GM18870 (cell line): ENCODE results near the gene CASKIN2.

Source experiments
- ATAC-seq: cut with Tn5 transposase; IDR thresholded peaks from one replicate; pipeline ENCODE4 v1.9.1; 2021; ENCODE audit warnings: moderate library complexity; ENCODE audit not compliant: unreplicated experiment

The CASKIN2 gene

DNA sequence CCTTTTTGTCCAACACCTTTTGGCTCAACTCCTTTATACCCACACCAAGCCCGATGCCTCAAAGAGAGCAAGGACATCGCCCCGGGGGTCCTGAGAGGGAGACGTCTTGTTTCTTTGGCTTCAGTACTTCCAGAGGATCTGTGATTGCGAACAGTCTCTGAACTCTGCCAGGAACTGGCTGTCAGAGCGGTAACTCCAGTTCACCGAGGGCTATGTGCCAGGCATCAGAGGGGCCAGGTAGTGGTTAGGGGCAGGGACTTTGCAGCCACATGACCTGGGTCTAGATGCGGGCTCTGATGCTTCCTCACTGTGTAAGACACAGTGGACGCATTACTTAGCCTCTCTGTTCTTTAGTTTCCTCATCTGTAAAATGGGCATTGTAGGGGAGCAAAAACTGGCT lies 31.8 kb upstream of the CASKIN2 start:
- ATAC-seq, result no peak

DNA sequence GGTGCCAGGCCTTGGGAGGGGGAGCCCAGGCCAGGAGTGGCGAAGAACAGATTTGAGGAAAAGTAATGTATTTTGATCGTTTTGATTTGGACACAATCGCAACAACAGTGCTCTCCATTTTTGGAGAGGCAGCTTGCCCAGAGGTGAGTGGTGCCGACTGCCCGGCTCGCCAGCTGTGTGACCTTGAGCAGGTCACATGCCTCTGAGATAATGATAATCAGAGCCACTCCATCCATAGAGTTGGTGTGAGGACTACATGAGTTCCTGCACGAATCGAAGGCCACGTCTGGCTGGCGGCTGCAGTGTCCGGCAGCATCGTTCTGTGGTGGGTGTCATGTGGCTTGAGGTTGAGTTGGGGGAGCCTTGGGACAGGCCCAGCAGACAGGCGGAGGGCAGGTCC lies 30.8 kb upstream of the CASKIN2 start:
- no peak for ATAC-seq

DNA sequence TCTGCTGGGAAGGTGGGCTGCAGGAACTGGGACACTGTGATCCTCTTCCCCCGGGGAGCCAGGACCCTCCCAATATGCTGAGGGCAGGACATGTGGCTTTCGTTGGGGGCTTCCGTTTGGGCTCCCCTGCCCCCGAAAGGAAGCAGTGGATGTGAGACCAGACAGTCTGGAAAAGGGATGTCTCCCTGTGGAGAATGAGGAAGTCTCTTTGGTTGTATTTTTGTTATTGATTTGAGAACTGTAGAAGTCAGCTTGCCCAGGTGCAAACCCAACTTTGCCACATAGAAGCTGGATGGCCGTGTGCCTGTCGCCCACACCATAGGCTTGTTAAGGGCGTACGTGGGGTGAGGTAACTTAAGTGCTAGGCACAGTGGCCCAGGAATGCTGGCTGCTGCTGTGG lies 28.9 kb upstream of the CASKIN2 start:
- no peak for ATAC-seq

DNA sequence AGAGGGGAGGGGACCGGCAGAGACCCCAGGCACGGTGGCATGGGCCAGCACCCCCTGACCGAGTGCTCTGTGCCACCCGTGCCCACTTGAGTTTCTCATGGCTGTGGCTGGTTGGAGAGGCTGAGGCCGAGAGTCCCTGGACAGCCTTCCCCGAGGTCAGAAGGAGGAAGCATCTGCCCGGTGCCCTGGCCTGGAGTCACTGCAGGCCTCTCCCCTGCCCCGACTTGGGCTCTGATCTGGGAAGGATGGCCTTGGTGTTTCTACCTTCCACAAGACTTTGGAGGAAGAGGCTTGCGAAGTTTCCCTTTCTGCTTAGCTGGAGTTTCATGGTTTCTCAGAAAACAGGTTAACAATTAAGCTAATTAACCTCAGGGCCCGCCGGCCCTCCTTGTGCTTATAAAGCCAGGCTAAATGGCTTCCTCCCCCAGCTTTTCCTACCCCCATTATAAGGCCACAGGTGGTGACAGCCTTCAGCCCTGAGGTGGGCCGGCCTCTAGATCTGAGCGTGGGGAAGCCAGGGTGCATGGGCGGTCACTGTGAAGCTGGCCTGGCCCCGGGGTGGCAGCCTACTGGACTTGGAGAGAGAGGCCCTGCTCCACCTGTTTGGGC lies 27.5 kb upstream of the CASKIN2 start:
- ATAC-seq, result no peak

DNA sequence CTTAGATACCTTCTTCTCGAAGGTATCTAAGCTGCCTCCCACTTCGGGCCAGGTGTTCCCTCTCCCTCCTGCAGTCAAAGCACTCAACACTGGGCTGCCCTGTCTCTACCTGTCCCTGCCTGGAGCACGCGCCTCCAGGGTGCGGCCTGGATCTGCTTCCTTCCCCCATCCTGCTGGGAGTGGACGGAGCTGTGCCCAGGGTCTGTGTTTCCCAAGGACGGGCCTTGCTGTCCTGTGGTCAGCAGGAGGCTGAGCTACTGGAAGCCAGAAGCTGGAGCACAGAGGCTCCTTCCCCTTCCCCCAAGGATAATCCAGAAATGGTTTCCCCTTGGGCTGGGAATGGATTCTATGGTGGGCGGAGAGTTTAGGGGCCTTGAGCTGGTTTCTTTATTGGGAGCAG lies 26.9 kb upstream of the CASKIN2 start:
- no peak for ATAC-seq

DNA sequence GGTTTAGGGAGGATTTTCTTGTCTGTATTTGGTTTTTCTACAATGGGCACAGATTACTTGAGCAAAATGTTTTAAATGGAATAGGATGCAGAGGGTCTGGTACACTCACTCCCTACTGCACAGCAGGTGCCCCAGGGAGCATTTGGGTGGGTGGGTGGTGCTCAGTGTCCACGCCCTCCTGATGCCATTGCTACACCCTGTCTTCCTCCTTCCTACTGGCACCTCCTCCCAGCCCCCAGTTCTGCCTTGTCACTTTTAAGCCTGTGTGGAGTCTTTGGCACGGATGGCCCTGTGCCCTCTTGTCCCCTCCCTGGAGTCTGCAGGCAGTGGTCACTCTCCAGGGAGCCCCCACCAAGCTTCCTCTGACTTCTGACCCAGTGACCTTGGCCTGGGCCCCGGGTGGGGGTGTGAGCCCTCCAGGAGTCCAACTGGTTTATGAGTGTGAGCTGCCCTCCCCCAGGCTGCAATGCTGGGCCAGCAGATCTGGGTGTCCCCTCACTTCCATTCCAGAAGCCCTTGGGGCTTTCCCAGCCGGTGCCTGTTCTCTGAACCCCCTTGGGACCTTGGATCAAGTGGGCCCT lies 25.7 kb upstream of the CASKIN2 start:
- no peak for ATAC-seq

DNA sequence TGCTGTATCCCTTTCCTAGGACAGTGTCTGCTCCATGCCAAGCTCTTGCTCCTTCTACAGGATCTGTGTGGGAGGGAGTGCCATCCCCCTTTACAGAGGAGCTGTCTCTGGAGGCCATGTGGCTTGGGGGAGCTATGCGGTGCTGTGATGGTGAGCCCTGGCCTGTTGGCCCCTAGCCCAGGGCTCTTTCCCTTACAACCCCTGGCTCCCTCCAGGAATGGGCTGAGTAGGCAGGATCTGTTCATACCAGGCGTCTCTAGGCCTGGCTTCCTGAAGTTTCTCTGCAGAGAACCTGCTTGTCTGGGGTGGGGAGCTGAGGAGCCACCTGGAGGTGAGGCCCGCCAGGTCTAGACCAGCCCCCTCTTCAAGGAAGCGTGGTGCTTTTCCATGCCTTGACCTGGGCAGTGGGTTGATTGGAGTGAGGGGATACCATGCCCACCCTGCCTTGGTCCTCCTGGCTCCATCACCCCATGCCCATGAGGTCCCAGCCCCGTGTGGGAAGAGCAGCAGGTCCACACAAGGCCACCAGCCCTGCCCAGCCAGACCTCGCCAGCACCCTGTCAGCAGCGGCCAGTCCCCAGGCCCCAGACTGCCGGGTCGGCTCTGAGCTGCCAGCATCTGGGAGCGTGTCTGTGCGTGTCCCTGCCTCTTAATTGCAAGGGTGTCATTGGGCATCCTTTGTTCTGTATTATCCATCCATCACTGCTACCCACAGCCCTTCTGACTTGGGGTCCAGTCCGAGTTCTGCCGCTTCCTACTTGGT lies 24.8 kb upstream of the CASKIN2 start:
- ATAC-seq, result no peak

DNA sequence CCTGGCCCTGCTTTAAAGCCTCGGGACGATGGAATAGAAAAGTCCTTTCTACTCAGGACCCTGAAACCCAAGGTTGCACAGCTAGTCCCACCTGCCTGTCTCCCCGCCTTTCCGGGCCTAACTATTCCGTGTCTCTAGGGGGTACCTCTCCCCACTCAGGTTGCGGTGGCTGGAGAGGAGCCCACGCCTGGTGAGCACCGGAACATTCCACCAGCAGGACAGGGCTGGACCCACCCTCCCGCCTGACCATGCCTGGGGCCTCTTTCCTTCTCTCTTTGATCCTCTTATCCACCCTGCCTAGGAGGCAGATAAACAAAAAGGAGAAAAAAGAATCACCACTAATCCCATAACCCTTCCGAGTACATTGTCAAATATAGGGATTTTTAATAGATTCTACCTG lies 21.0 kb upstream of the CASKIN2 start:
- ATAC-seq, result no peak

DNA sequence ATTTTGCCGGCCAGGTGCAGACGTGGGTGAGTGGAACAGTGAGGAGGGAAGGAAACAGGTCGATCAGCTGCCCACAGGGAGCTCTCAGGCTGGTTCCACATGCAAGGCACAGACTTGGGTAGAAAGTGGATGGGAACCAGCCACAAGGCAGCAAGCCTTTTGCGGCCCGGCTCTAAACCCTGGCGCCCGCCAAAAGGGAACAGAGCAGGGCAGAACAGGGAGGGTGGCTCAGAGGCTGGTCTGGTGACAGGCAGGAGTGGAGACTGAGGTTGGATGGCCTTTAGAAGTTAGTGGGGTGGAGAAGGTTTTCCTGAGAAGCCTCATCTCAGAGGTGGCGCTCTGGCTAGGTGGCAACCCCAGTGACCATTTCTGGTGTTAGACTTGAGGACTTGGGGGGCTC lies 20.5 kb upstream of the CASKIN2 start:
- ATAC-seq, result no peak

DNA sequence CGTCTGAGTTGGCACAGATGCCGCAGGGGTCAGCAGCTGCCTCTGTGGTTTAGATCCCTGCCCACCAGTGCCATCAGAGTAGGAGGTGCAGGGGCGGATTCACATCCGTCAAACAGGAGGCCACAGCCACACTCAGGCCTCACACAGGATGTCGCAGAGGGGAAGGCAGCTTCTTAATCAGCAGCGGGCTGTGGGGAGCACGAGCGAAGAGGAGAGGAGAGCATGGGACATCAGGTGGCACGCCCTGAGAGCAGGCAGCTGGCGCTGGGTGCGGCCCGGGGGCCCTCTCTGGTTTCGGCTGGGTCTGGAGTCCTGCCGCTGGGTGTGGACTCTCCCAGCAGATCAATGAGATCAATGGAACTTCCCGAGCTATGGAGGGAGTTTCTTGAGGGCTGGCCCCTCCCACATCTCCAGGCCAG lies 19.8 kb upstream of the CASKIN2 start:
- no peak for ATAC-seq

DNA sequence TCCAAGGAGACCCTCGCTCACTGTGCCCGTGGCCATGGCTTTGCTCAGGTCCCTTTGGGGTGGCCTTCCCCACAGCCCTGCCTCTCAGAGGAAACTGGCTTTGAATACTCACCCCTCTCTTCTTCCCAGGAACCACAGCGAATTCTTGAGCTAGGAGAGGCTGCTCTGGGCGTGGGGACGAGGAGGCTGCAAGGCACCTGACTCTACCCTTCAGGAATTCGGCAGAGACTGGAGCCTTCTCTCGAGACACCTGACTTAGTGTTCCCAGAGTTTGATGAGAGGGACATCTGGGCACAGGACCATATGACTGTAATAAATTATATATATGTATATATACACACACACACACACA lies 16.4 kb upstream of the CASKIN2 start:
- ATAC-seq, result no peak

DNA sequence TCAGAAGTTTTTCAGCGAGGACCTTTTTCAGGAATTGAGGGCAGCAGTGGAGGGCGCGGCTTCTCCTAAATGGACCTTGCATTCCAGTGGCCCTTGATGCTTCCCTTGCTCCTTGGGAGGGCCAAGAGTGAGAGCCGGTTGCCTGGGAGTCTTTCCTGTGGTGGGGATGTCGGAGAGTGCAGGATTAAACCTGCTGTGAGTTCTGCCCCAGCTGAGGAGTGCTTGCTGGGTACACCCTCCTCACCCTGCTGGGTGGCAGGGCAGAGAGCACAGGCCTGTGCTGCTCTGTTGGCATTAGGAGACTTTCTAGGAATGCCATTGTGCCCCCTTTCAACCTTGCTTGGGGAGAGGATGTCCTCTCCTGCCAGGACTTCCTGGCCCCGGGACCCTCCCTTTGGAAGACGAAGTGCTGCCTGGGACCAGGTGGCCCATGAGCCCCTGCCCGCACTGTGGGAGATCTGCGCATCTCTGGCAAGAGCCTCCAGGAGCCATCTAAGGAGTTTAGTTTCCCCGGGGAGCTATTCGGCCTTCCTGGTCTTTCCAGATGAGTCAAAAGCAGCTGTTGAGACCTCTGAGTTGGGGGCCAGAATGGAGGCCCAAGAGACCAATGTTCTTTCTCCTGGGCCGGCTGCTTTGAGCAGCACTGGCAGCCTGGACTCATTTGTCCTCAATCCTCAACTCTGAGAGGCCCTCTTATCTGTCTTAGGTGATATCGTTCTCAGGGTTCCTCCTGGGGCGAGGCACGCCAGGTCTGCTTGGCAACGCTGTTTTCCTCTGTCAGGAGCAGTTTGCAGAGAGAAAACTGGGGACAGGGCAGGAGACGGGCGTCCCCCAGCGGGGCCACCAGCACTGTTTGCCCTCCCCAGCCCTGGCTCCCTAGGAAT lies 15.7 kb upstream of the CASKIN2 start:
- no peak for ATAC-seq

DNA sequence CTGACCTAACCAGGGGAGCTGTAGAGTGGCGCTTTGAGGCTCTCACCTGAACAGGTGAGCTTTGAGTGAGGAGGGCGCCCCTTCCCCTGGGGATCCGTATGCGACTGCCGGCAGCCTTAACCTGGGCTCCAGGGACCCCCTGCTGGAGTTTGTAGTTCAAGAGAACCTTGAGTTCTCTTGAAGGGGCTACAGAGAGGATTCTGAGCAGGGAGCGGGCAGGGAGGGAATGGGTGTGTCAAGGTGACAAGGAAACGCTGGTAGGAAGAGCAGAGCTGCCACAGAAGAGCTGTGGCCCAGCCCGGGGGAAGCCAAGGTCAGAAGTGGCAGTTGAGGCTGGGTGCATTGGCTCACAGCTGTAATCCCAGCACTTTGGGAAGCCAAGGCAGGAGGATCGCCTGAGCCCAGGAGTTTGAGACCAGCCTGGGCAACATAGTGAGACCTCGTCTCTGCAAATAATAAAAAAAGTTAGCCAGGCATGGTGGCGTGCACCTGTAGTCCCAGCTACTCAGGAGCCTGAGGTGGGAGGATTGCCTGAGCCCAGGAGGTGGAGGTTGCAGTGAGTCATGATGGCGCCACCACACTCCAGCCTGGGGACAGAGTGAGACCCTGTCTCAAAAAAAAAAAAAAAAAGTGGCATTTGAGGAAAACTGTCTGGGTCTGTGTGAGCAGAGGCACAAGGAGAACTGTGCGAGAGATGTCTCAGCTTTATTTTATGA lies 11.4 kb upstream of the CASKIN2 start:
- ATAC-seq, result no peak

DNA sequence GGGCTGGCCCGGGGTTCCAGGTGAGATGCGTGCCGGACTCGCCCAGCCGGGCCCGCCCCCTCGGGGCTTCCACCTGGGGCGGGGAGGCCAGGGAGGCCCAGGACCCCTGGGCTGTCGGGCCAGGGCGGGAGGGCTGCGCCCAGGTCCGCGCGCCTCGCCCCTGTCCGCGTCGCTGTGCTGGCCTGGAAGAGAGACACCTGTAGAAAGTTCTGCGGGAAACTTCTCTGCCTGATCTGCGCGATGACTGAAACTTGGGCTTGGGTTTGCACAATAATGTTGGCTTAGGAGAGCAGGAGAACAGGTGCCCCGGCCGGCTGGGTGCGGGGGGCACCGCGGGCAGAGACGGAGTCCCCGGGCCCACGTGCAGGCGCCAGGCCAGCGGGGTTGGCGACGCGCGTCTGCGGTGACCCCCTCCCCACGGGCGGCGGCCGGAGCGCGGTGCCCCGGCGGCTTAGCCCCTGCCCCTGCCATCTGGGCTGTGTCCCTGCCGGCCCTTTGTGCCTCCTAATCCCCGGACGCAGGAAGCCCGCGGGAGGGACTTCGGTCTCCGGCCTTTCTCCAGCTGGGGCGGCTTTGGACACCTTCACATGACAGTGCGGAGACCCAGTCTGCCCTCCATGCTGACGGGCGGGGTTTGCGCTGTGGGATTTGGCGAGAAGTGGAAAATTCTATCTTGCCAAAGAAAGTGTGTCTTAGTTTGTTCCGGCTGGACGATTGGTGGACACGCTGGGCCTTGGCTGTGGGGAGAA lies 10.6 kb upstream of the CASKIN2 start:
- no peak for ATAC-seq

DNA sequence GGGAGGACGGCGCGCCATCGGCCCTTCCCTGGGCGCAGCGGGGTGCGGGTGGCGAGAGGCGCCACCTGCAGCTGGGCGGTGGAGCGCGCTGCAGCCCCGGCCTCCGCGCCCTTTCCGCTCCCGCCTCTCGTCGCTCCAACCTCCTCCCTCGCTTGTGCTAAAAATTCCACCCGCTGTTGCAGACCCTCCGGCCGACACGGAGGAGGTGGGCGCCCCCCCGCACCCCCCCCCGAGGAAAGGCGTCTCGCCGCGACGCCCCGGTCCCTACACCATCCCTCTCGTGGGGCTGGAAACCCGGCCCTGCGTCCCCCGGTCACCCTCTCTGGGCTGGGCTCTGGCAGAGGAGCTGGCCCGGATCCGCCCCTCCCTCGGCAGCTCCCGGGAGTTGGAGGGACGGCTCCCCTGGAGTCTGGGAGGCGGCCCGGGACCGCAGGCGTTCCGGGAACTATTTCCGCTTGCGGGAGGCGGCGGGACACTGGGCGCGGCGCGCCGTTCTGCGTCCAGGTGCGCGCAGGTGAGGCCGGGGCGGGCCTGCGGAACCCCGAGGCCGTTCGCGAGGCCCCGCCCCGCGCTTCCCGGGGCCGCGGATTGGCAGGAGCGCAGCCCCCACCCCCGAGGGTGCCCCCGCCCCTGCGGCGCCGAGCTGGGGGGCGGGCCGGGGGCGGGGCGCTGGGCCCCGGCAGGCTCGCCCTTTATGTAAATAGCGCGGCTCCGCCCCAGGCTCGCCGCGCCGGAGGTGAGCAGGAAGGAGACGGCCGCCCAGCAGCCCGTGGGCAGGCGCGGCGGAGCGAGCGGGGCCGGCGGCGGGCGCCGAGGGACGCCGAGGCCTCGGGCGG lies 9.9 kb upstream of the CASKIN2 start, which contains the start of gene LLGL2:
Gene LLGL2, plus strand, starts transcription at position 728 of the 836 bp plus-strand sequence. CDS start 17,730 bp downstream, outside the sequence.
- no peak for ATAC-seq

DNA sequence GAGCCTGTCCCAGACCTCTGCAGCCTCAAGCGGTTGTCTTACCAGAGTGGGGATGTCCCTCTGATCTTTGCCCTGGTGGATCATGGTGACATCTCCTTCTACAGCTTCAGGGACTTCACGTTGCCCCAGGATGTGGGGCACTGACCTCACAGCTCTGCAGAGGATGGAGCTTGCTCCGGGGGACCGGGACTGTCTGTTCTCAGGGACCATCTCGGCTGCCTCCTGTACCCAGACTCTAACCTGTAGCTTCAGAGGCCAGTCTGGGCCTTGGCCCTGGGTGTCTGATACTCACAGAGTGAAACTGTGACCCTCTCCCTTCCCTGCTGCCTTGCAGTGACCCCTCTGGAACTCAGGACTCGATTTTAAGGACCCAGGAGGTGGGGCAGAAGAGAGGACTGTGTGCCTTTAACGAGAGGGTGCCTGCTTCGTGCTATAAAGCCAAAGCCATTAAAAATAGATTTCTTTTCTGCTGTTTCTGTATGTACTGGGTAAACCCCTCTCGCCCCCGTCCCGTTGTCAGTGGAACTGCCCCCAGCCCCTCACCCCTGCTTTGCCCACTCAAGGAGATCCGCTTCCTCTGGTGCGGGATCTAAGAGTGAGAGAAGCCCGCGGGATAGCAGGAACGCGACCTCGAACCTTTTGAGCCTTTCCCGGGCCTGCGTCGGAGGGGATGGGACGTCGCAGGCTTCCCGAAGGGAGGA lies 9.1 kb upstream of the CASKIN2 start:
- ATAC-seq, result no peak

DNA sequence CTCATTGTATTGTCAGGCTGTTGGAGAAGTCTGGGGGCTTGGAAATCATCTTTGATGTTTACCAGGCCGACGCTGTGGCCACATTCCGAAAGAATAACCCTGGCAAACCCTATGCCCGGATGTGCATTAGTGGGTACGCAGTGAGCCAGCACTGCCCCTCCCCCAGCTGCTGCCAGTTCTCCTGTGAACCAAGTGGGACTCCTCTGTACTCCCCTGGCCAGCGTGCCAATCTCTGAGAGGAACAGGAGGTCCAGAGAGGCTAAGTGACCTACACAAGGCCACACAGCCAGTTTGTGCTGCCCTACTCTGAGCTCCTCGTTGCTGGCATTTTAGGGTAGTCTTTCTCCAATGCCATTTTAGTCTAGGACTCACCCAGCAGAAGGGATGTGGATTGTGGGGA lies 8.3 kb upstream of the CASKIN2 start:
- no peak for ATAC-seq

DNA sequence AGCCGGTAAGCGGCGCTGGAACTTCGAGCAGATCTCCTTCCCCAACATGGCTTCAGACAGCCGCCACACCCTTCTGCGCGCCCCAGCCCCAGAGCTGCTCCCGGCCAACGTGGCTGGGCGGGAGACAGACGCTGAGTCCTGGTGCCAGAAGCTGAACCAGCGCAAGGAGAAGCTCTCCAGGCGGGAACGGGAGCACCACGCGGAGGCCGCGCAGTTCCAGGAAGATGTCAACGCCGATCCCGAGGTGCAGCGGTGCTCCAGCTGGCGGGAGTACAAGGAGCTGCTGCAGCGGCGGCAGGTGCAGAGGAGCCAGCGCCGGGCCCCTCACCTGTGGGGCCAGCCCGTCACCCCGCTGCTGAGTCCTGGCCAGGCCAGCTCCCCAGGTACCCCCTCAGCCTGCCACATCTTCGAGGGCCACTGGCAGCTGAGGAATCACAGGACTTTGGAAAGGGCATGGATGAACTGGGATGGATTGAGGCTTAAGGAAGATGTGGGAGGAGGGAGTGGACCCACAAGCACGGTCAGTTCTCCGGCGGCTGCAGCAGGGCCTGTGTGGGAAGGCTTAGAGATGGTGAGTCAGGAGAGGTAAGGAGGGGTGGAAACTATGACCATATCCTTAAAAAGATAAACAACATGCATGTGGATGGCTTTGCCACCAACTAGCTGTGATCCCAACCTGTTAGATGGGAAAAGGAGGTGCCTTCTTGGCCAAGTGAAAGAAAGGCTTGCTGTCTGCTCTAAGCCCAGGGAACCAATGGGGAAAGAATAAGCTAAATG lies 6.8 kb upstream of the CASKIN2 start:
- no peak for ATAC-seq
